AG09319 (cell line): Measurements from ENCODE around the gene KDM3A.

ENCODE experiments used
- DNase-seq: peaks from one replicate; pipeline ENCODE4 v3.0.0-alpha.2; 2010; ENCODE audit warnings: low read depth; ENCODE audit errors: extremely low read depth
- TF ChIP-seq, protein P1 (sequence below): IDR thresholded peaks from 2 replicates; pipeline ENCODE4 v1.5.1; 2011; ENCODE audit warnings: low read depth, mild to moderate bottlenecking, inconsistent platforms, low read length, moderate library complexity

KDM3A gene

GRCh38 chr2:86434290-86434689 is 6.9 kb upstream of the KDM3A start:
- DNase-seq = no peak
- TF ChIP-seq, protein P1, sequence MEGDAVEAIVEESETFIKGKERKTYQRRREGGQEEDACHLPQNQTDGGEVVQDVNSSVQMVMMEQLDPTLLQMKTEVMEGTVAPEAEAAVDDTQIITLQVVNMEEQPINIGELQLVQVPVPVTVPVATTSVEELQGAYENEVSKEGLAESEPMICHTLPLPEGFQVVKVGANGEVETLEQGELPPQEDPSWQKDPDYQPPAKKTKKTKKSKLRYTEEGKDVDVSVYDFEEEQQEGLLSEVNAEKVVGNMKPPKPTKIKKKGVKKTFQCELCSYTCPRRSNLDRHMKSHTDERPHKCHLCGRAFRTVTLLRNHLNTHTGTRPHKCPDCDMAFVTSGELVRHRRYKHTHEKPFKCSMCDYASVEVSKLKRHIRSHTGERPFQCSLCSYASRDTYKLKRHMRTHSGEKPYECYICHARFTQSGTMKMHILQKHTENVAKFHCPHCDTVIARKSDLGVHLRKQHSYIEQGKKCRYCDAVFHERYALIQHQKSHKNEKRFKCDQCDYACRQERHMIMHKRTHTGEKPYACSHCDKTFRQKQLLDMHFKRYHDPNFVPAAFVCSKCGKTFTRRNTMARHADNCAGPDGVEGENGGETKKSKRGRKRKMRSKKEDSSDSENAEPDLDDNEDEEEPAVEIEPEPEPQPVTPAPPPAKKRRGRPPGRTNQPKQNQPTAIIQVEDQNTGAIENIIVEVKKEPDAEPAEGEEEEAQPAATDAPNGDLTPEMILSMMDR = no peak

GRCh38 chr2:86435531-86435930 is 5.6 kb upstream of the KDM3A start:
- TF ChIP-seq, protein P1 = no peak
- no peak for DNase-seq

- no peak for DNase-seq
- TF ChIP-seq, protein P1 = no peak
These were observed 4.8 kb upstream of the KDM3A start for GRCh38 chr2:86436328-86436727.

DNA sequence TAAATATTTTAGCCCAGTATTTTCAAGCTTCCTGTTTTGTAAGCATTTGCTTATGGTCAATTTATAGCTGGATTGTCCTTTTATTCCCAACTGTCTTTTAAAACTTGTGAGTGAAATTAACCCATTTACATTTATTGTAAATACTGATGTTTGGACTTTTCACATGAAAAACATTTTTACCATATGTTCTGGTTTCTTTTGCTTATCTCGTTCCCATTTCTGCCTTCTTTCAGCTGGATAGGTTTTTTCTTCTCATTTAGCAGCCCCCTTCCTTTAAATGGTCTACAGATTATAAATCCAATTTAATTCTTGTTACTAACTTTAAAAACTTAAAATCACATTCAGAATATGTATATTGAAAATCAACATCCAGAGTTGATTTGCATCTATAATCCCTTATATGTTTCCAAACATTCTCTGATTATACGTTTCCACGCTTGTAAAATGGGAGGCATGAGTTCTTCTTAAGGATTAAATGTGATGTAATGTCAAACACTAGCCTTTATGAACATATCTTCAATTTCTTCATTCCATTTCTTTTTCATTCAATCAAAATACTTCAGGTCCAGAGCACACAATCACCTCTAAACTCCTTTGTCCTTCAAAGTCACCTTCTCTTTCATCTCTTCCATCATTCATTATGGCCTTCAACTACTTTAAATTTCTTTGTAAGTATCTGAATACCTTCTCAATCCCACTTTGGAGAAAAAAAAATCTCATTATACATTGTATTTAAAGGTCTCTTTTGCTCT is 1.1 kb upstream of the KDM3A start:
- DNase-seq = no peak
- TF ChIP-seq, protein P1 = no peak

GRCh38 chr2:86441392-86441881 is 266 bp downstream of the KDM3A start:
- DNase-seq = no peak
- TF ChIP-seq, protein P1 = no peak

- no peak for DNase-seq
- TF ChIP-seq, protein P1 = no peak
These were observed 891 bp downstream of the KDM3A start for GRCh38 chr2:86441882-86442641.

GRCh38 chr2:86442642-86443005 is 1.5 kb downstream of the KDM3A start:
- DNase-seq = peak; percentile 77
- TF ChIP-seq, protein P1 = no peak
